SK-N-SH (cell line): Measurements from ENCODE around the gene DACH1. TPM values are rescaled to one million over a fixed set of nuclear protein-coding genes. Genes with fewer than 3 reads are reported as not detected.

Experiments used
- CTCF ChIA-PET: fragments of 300-600, 350-600 bp; formaldehyde crosslinking; extraction: SDS; loops from one replicate; lab custom pipeline; 2021; lab: Yijun Ruan, JAX
- POLR2A ChIA-PET: fragments of 350-600 bp; sonication (Branson Sonifier 250); formaldehyde crosslinking; extraction: SDS; loops from one replicate; lab custom pipeline; 2020; ENCODE audit warnings: antibody characterized with exemption, inconsistent platforms; lab: Yijun Ruan, JAX
- DNase-seq: peaks from one replicate; pipeline ENCODE4 v3.0.0; 2012
- H2AFZ ChIP-seq: fragments of 200-600 bp; sonication (generic); 2 replicates; pipeline ENCODE4 v1.8.1; 2016; ENCODE audit warnings: antibody characterized with exemption, mild to moderate bottlenecking, low read depth
- H3F3A ChIP-seq: fragments of 200-600 bp; sonication (generic); replicated peaks from 2 replicates; pipeline ENCODE3; 2016; ENCODE audit warnings: antibody characterized with exemption, mild to moderate bottlenecking; ENCODE audit not compliant: insufficient read depth
- H3K27ac ChIP-seq, 2 experiments: fragments of 200-500 bp in 1 of 2; fragments of 200-600 bp in 1 of 2; sonication (Bioruptor generic) in 1 of 2; sonication (generic), shearing (Covaris generic) in 1 of 2; 2 replicates each; pipeline versions ENCODE4 v1.5.1 to v1.6.1; 2014 to 2016; ENCODE audit warnings: low read depth in 2 of 2, inconsistent platforms in 1 of 2, low read length in 1 of 2, mild to moderate bottlenecking in 1 of 2, mixed read lengths in 1 of 2
- H3K27me3 ChIP-seq: fragments of 200-600 bp; sonication (generic), shearing (Covaris generic); 2 replicates; pipeline ENCODE4 v1.6.1; 2016; ENCODE audit warnings: mixed run types; ENCODE audit not compliant: insufficient read depth
- H3K36me3 ChIP-seq, 2 experiments: fragments of 200-500 bp in 1 of 2; fragments of 200-600 bp in 1 of 2; sonication (Bioruptor generic) in 1 of 2; sonication (generic) in 1 of 2; replicated peaks in 1 of 2; 2 replicates each; pipeline versions ENCODE3 to v1.5.1; 2014 to 2016; ENCODE audit warnings: low read length in 1 of 2, mild to moderate bottlenecking in 1 of 2; ENCODE audit not compliant: insufficient read depth in 2 of 2, control insufficient read depth in 1 of 2
- H3K4me1 ChIP-seq, 2 experiments: fragments of 200-500 bp in 1 of 2; fragments of 200-600 bp in 1 of 2; sonication (Bioruptor generic) in 1 of 2; sonication (generic), shearing (Covaris generic) in 1 of 2; 2 replicates each; pipeline versions ENCODE4 v1.5.1 to v1.6.1; 2014 to 2016; ENCODE audit warnings: low read depth in 1 of 2, low read length in 1 of 2, mixed run types in 1 of 2; ENCODE audit not compliant: insufficient read depth in 2 of 2, control insufficient read depth in 1 of 2
- H3K4me2 ChIP-seq: fragments of 200-600 bp; sonication (generic), shearing (Covaris generic); 2 replicates; pipeline ENCODE4 v1.6.1; 2017; ENCODE audit warnings: mixed run types
- H3K4me3 ChIP-seq, 2 experiments: fragments of 200-500 bp in 1 of 2; fragments of 200-600 bp in 1 of 2; sonication (Bioruptor generic) in 1 of 2; sonication (generic), shearing (Covaris generic) in 1 of 2; 2 replicates each; pipeline versions ENCODE4 v1.5.1 to v1.8.1; 2014 to 2016; ENCODE audit warnings: low read depth in 2 of 2, inconsistent platforms in 1 of 2, low read length in 1 of 2, mild to moderate bottlenecking in 1 of 2, mixed read lengths in 1 of 2, moderate library complexity in 1 of 2
- H3K79me2 ChIP-seq: fragments of 200-600 bp; sonication (generic); 2 replicates; pipeline ENCODE4 v1.8.1; 2017; ENCODE audit warnings: mild to moderate bottlenecking; ENCODE audit not compliant: insufficient read depth
- H3K9ac ChIP-seq: fragments of 200-600 bp; sonication (generic); 2 replicates; pipeline ENCODE4 v1.6.1; 2017; ENCODE audit warnings: mixed run types
- H3K9me2 ChIP-seq: fragments of 200-600 bp; sonication (generic); 2 replicates; pipeline ENCODE4 v1.6.1; 2017; ENCODE audit warnings: mixed run types
- H3K9me3 ChIP-seq: fragments of 200-600 bp; sonication (generic); 2 replicates; pipeline ENCODE4 v1.6.1; 2017; ENCODE audit warnings: mixed run types, mild to moderate bottlenecking, moderate library complexity
- H4K20me1 ChIP-seq: fragments of 200-600 bp; sonication (generic); 2 replicates; pipeline ENCODE4 v1.6.1; 2017; ENCODE audit warnings: mild to moderate bottlenecking, mixed run types; ENCODE audit not compliant: insufficient read depth
- CHD2 ChIP-seq: fragments of 150-350 bp; IDR thresholded peaks from 2 replicates; pipeline ENCODE4 v1.6.1; 2018; ENCODE audit warnings: low read length; ENCODE audit not compliant: partially characterized antibody
- CTCF ChIP-seq: fragments of 200-600 bp; sonication (generic); IDR thresholded peaks from 2 replicates; pipeline ENCODE4 v1.6.1; 2017; ENCODE audit warnings: antibody characterized with exemption, mild to moderate bottlenecking, moderate library complexity
- ELF1 ChIP-seq: IDR thresholded peaks from 2 replicates; pipeline ENCODE4 v1.4.0; 2012
- EP300 ChIP-seq, 2 experiments: IDR thresholded peaks; 2 replicates each; pipeline versions ENCODE4 v1.4.0 to v1.6.1; 2012; ENCODE audit warnings: borderline replicate concordance in 1 of 2, low read depth in 1 of 2, low read length in 1 of 2
- EZH2phosphoT487 ChIP-seq: fragments of 200-600 bp; sonication (generic); IDR thresholded peaks from 2 replicates; pipeline ENCODE4 v1.6.1; 2017; ENCODE audit warnings: low read depth, mixed run types, mild to moderate bottlenecking, antibody characterized with exemption, moderate library complexity, borderline replicate concordance
- FOSL2 ChIP-seq: IDR thresholded peaks from 2 replicates; pipeline ENCODE4 v1.4.0; 2012; ENCODE audit warnings: low read depth, mild to moderate bottlenecking, moderate library complexity, borderline replicate concordance
- FOXJ3 ChIP-seq: sonication (generic); formaldehyde crosslinking; IDR thresholded peaks from 2 replicates; pipeline ENCODE4 v1.5.1; 2020; ENCODE audit warnings: mild to moderate bottlenecking, missing genetic modification reagents
- FOXM1 ChIP-seq: IDR thresholded peaks from 2 replicates; pipeline ENCODE4 v1.4.0; 2012; ENCODE audit warnings: low read depth, mild to moderate bottlenecking
- IRF3 ChIP-seq: fragments of 150-350 bp; IDR thresholded peaks from 2 replicates; pipeline ENCODE4 v1.6.1; 2016; ENCODE audit warnings: mild to moderate bottlenecking, low read depth, low read length
- JUND ChIP-seq: IDR thresholded peaks from 2 replicates; pipeline ENCODE4 v1.4.0; 2012
- MAX ChIP-seq: IDR thresholded peaks from 2 replicates; pipeline ENCODE4 v1.4.0; 2012; ENCODE audit warnings: low read depth
- MEF2A ChIP-seq: IDR thresholded peaks from 2 replicates; pipeline ENCODE4 v1.4.0; 2012; ENCODE audit warnings: low read depth, borderline replicate concordance
- NRF1 ChIP-seq: IDR thresholded peaks from 2 replicates; pipeline ENCODE4 v1.6.1; 2012; ENCODE audit warnings: low read depth, mild to moderate bottlenecking, low read length
- RAD21 ChIP-seq: IDR thresholded peaks from 2 replicates; pipeline ENCODE4 v1.6.1; 2012; ENCODE audit warnings: mild to moderate bottlenecking, low read length
- RCOR1 ChIP-seq: fragments of 150-350 bp; IDR thresholded peaks from 2 replicates; pipeline ENCODE4 v1.6.1; 2017; ENCODE audit warnings: antibody characterized with exemption, low read length
- REST ChIP-seq: IDR thresholded peaks from 2 replicates; pipeline ENCODE4 v1.6.1; 2012; ENCODE audit warnings: mild to moderate bottlenecking, low read depth, low read length, moderate library complexity
- RXRA ChIP-seq: IDR thresholded peaks from 2 replicates; pipeline ENCODE4 v1.4.0; 2012; ENCODE audit warnings: low read depth, mild to moderate bottlenecking, borderline replicate concordance
- SIN3A ChIP-seq: IDR thresholded peaks from 2 replicates; pipeline ENCODE4 v1.6.1; 2012; ENCODE audit warnings: low read depth, mild to moderate bottlenecking, low read length, moderate library complexity, borderline replicate concordance
- SMC3 ChIP-seq: IDR thresholded peaks from 2 replicates; pipeline ENCODE4 v1.6.1; 2012; ENCODE audit warnings: low read depth, low read length, improper control_type of control experiment
- TAF1 ChIP-seq: IDR thresholded peaks from 2 replicates; pipeline ENCODE4 v1.6.1; 2012; ENCODE audit warnings: low read depth, mild to moderate bottlenecking, low read length, moderate library complexity, borderline replicate concordance
- TCF12 ChIP-seq: IDR thresholded peaks from 2 replicates; pipeline ENCODE4 v1.4.0; 2012
- TEAD4 ChIP-seq: IDR thresholded peaks from 2 replicates; pipeline ENCODE4 v1.4.0; 2012; ENCODE audit warnings: mild to moderate bottlenecking, borderline replicate concordance; ENCODE audit not compliant: insufficient read depth
- USF1 ChIP-seq: IDR thresholded peaks from 2 replicates; pipeline ENCODE4 v1.4.0; 2012; ENCODE audit warnings: low read depth, borderline replicate concordance
- USF2 ChIP-seq: fragments of 150-350 bp; IDR thresholded peaks from 2 replicates; pipeline ENCODE4 v1.6.1; 2017; ENCODE audit warnings: antibody characterized with exemption, low read length, low read depth, borderline replicate concordance
- YY1 ChIP-seq: IDR thresholded peaks from 2 replicates; pipeline ENCODE4 v1.4.0; 2012; ENCODE audit warnings: low read depth, mild to moderate bottlenecking
- WGBS: methylation state at CpG from one replicate; pipeline ENCODE4 v1.1.6; 2017; ENCODE audit warnings: low lambda C conversion rate; 5-methylcytosine and 5-hydroxymethylcytosine counted together
- polyA plus RNA-seq, 3 experiments: library from polyadenylated mRNA; depleted of rRNA; stranded (reverse); fragments of >200 nt; gene quantifications; 2 replicates each; pipeline ENCODE4 v1.2.3, GENCODE V29; 2012

Gene DACH1
- polyA plus RNA-seq, 1 of the 3 experiments (the other 2 are of a cell fraction) = 0.21 TPM

- peak; percentile 61 for DNase-seq
- no peaks in the 10 kb centered on the region for H3K36me3 ChIP-seq
- H3K9me3 ChIP-seq = no peaks in the 10 kb centered on the region
- H3K4me1 ChIP-seq = peaks cover 0 to 35% of the 10 kb centered on the region in 2 experiments; a peak in 3 of 4 replicates
- H2AFZ ChIP-seq = peak overlapping the region; percentile 23; the same call in 1 of the 2 replicates
- peak overlapping the region in 1 of 2 experiments; percentile 95; a peak in 2 of 4 replicates for H3K27ac ChIP-seq
- no peaks in the 10 kb centered on the region for H3K9me2 ChIP-seq
- H3F3A ChIP-seq = no peaks in the 10 kb centered on the region
- ChIA-PET CTCF (interaction anchor here (0.6 to 1.4 kb wide), 5 partner anchors 11 to 570 kb away, joined by 3 to 7 read pairs (median 3); no protein-coding TSS in a partner anchor), POLR2A (interaction anchor here (0.6 kb wide), 1 partner anchor 39 kb away, joined by 8 read pairs; no protein-coding TSS in a partner anchor)
- H3K4me2 ChIP-seq = no peak overlapping the region
- 30% methylated on average over 2 of the region's 2 CpGs for WGBS
- H3K27me3 ChIP-seq = no peaks in the 10 kb centered on the region
- H3K79me2 ChIP-seq = no peaks in the 10 kb centered on the region
- H3K9ac ChIP-seq = no peak overlapping the region
- no peak overlapping the region; a peak in 1 of 4 replicates for H3K4me3 ChIP-seq
- no peaks in the 10 kb centered on the region for H4K20me1 ChIP-seq
- TF ChIP-seq RAD21 (peak; percentile 45), JUND (no peak), CTCF (no peak), NRF1 (no peak), EZH2phosphoT487 (no peak), REST (no peak), FOXJ3 (CRISPR knock-in tag) (peak; percentile 93), RXRA (no peak), SIN3A (no peak), CHD2 (peak; percentile 80), TEAD4 (no peak), FOXM1 (no peak), MEF2A (no peak), IRF3 (no peak), SMC3 (0 out of 2 replicates have a peak, but pooled peaks have one; percentile 7), USF1 (no peak), YY1 (no peak), EP300 (IDR thresholded peaks at IDR 0.05; ENCODE audit: borderline replicate concordance in 1 of 2, low read depth in 1 of 2, low read length in 1 of 2) (peak in 1 of 2 experiments; percentile 97; a peak in 2 of 4 replicates), TCF12 (peak; percentile 48; the same call in 1 of the 2 replicates), ELF1 (no peak), RCOR1 (peak; percentile 88), FOSL2 (no peak), TAF1 (no peak), USF2 (no peak), MAX (no peak)
Observed at GRCh38 chr13:71801781-71802180, 65.2 kb downstream of the DACH1 start.
